Kidney (tissue), 14 donors: ENCODE measurements around the gene PABPC1L. TPM values are rescaled to one million over a fixed set of nuclear protein-coding genes. Genes with fewer than 3 reads are reported as not detected.
A peak's percentile ranks its signal among the peaks of the same experiment; 100 is the strongest.

Source experiments
- DNase-seq, 5 donors: peaks; one replicate each; pipeline ENCODE4 v3.0.0-alpha.2; 2013 to 2020
- FAIRE-seq: peaks from 2 replicates; lab custom pipeline; 2012; peaks lifted over from hg19 to GRCh38; lab: Jason Lieb, UNC
- H3K27ac ChIP-seq, 2 donors: one replicate each; pipeline ENCODE4 v1.7.0; 2013; ENCODE audit warnings: low read depth in 2 of 2, low read length in 2 of 2, inconsistent platforms in 1 of 2
- H3K27me3 ChIP-seq: one replicate; pipeline ENCODE4 v1.7.1; 2013; ENCODE audit warnings: low read length, inconsistent platforms; ENCODE audit not compliant: control insufficient read depth, insufficient read depth
- H3K36me3 ChIP-seq, 3 donors: one replicate each; pipeline versions ENCODE4 v1.7.0 to v1.7.1; 2013; ENCODE audit warnings: low read length in 3 of 3, control low read depth in 1 of 3, inconsistent platforms in 1 of 3; ENCODE audit not compliant: insufficient read depth in 3 of 3, control insufficient read depth in 2 of 3
- H3K4me1 ChIP-seq, 3 donors: one replicate each; pipeline versions ENCODE4 v1.7.0 to v1.7.1; 2013; ENCODE audit warnings: low read length in 3 of 3, inconsistent platforms in 1 of 3, low read depth in 1 of 3; ENCODE audit not compliant: control insufficient read depth in 2 of 3, insufficient read depth in 2 of 3
- H3K4me3 ChIP-seq, 3 donors: one replicate each; pipeline versions ENCODE4 v1.7.0 to v1.8.1; 2013; ENCODE audit warnings: low read length in 3 of 3, control low read depth in 1 of 3, inconsistent platforms in 1 of 3
- H3K9ac ChIP-seq, 3 donors: one replicate each; pipeline versions ENCODE4 v1.7.0 to v1.7.1; 2013; ENCODE audit warnings: low read length in 3 of 3, control low read depth in 1 of 3, inconsistent platforms in 1 of 3
- H3K9me3 ChIP-seq, 3 donors: one replicate each; pipeline versions ENCODE4 v1.7.0 to v1.7.1; 2013; ENCODE audit warnings: low read length in 3 of 3, control low read depth in 1 of 3, inconsistent platforms in 1 of 3; ENCODE audit not compliant: control insufficient read depth in 2 of 3, insufficient read depth in 1 of 3
- CTCF ChIP-seq: IDR thresholded peaks from 3 replicates; pipeline ENCODE4 v1.5.1; 2012; ENCODE audit warnings: mild to moderate bottlenecking, moderate library complexity, borderline replicate concordance; ENCODE audit not compliant: insufficient read depth; ENCODE audit errors: extremely low read depth
- intact Hi-C: fragments of 100-400 bp; cut with DNase I; formaldehyde crosslinking; loops from one replicate; pipeline ENCODE4 v1.11.1; 2022
- polyA plus RNA-seq: library from polyadenylated mRNA; stranded (reverse); fragments of 350-450 nt; fragmentation: Illumina TruSeq; extraction: RNeasy Lipid Tissue Mini Kit (QIAGEN cat#74804); gene quantifications from one replicate; pipeline ENCODE4 v1.2.3, GENCODE V29; 2014; ENCODE audit warnings: low read depth, low replicate concordance; ENCODE audit not compliant: insufficient read depth
- total RNA-seq: library from RNA; stranded (reverse); fragmentation: NEBNext Ultra II Directional; extraction: Animal tissue kit (Norgen Biotek cat#: 25700); gene quantifications from one replicate; pipeline ENCODE4 v1.2.1, GENCODE V29; 2021
- donor health status: control.
- donor health status: control.
- donor health status: control.
- donor health status: control.
- donor health status: control.
- donor health status: DM: yes; HTN: yes; CAD: no.
- donor health status: Normal renal cell carcinoma (clear cell type).

PABPC1L gene
- total and polyA plus RNA-seq, 2 donors from 2014 or later, result 24.4 to 48.6 TPM

GRCh38 chr20:44976698-44977097 is 66.8 kb downstream of the PABPC1L start:
- Histone ChIP-seq H3K9me3 (no peaks in the 10 kb centered on the region), H3K4me1 (no peaks in the 10 kb centered on the region), H3K4me3 (no peak overlapping the region), H3K9ac (no peak overlapping the region), H3K27ac (no peak overlapping the region), H3K36me3 (peaks cover 2 to 12% (median 10%) of the 10 kb centered on the region in 3 donors), H3K27me3 (no peaks in the 10 kb centered on the region)
- intact Hi-C loops, result no loop called here
- no peak for TF ChIP-seq CTCF
- no peak for FAIRE-seq
- no peak for DNase-seq

- H3K9me3 ChIP-seq, result no peaks in the 10 kb centered on the region
- H3K9ac ChIP-seq, result no peak overlapping the region
- DNase-seq (no peak), FAIRE-seq (no peak)
- peaks cover 0 to 9% (median 4%) of the 10 kb centered on the region in 3 donors for H3K36me3 ChIP-seq
- no peak for TF ChIP-seq CTCF
- no peaks in the 10 kb centered on the region for H3K4me1 ChIP-seq
- intact Hi-C loops, result no loop called here
- H3K27me3 ChIP-seq, result no peaks in the 10 kb centered on the region
- H3K4me3 ChIP-seq, result no peak overlapping the region
- peak overlapping the region in 1 of 2 donors; percentile 57 for H3K27ac ChIP-seq
Measured at GRCh38 chr20:44979090-44979621, 69.3 kb downstream of the PABPC1L start.

GRCh38 chr20:44981736-44982406 is 72.0 kb downstream of the PABPC1L start:
- no peak overlapping the region for H3K9ac ChIP-seq
- FAIRE-seq (no peak), DNase-seq (no peak)
- no peak overlapping the region for H3K4me3 ChIP-seq
- H3K27ac ChIP-seq, result no peak overlapping the region
- no peak for TF ChIP-seq CTCF
- intact Hi-C loops, result no loop called here
- no peaks in the 10 kb centered on the region for H3K4me1 ChIP-seq
- no peaks in the 10 kb centered on the region for H3K27me3 ChIP-seq
- H3K9me3 ChIP-seq, result no peaks in the 10 kb centered on the region
- H3K36me3 ChIP-seq, result peaks cover 0 to 4% (median 0%) of the 10 kb centered on the region in 3 donors
